Choroid plexus epithelial cell (primary cell): ENCODE data around the gene TNFAIP1.

Experiments used
- DNase-seq: peaks from one replicate; pipeline ENCODE4 v3.0.0-alpha.2; 2010; ENCODE audit warnings: low read depth
- H3K4me3 ChIP-seq: 2 replicates; pipeline ENCODE4 v1.5.1; 2011; ENCODE audit warnings: low read depth, mild to moderate bottlenecking, control low read depth, low read length, moderate library complexity
- CTCF ChIP-seq: conservative IDR thresholded peaks from 2 replicates; pipeline ENCODE4 v1.5.1; 2011; ENCODE audit warnings: low read depth, mild to moderate bottlenecking, control low read depth, inconsistent platforms, low read length, moderate library complexity

TNFAIP1 gene

DNA sequence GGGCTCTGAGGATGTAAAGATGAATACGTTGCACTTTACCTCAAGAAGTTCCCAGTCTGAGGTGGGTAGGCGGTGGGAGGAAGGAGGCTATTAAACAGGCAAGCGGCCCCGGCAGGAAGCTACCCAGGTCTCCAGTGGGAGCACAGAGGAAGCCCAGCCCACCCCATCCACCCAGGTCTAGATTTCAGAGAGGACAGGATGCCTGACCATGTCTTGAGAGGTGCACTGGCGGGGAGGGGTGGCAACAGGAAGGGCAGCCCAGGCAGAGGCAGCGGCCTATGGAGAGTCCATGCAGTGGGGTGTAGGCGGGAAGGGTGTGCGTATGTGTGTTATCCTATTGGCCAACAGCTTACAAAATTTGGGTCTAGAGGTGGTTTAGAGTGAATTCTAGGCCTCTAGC is 49.8 kb downstream of the TNFAIP1 start:
- no peak overlapping the region for H3K4me3 ChIP-seq
- DNase-seq: no peak
- TF ChIP-seq CTCF: no peak

- no peak overlapping the region for H3K4me3 ChIP-seq
- DNase-seq: no peak
- no peak for TF ChIP-seq CTCF
Measured at GRCh38 chr17:28386391-28386790, 50.8 kb downstream of the TNFAIP1 start.

GRCh38 chr17:28388106-28388505 is 52.5 kb downstream of the TNFAIP1 start:
- DNase-seq: no peak

GRCh38 chr17:28390141-28390540 is 54.6 kb downstream of the TNFAIP1 start:
- no peak overlapping the region for H3K4me3 ChIP-seq
- TF ChIP-seq CTCF: no peak
- no peak for DNase-seq

More at GRCh38 chr17:28388106-28388505, 52.5 kb downstream of the TNFAIP1 start:
- H3K4me3 ChIP-seq: no peak overlapping the region
- no peak for TF ChIP-seq CTCF

DNA sequence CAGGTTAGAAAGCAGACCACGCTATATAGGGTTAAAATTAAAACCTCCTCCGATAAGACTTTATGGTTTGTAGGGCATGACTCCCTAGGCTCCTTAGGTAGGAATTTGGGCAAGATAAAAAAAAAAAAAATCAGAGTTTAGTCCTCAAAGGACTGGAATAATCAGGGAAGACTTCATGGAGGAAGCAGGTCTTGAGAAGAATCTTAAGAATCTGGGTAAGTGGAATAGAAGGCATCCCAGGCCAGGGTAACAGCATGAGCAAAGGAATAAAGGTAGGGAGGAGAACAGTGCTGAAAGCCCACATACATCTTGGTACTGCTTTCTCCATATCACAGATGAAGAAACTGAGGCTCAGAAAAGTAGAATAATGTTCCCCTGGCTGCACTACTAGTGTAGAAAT is 55.0 kb downstream of the TNFAIP1 start:
- TF ChIP-seq CTCF: no peak
- no peak for DNase-seq
- H3K4me3 ChIP-seq: no peak overlapping the region

GRCh38 chr17:28390984-28391383 is 55.4 kb downstream of the TNFAIP1 start:
- TF ChIP-seq CTCF: no peak
- DNase-seq: no peak
- H3K4me3 ChIP-seq: no peak overlapping the region

- H3K4me3 ChIP-seq: no peak overlapping the region
- no peak for DNase-seq
- no peak for TF ChIP-seq CTCF
Measured at GRCh38 chr17:28391401-28391800, 55.8 kb downstream of the TNFAIP1 start.
